ENCODE results near the gene UBE4B.

The UBE4B gene

GRCh38 chr1:10210841-10211804 is 178.4 kb downstream of the UBE4B start:
- Histone ChIP-seq H3K36me3 (ENCODE audit: control insufficient read depth in 1 of 2, insufficient read depth in 2 of 2, low read length in 2 of 2) (no peaks in the 10 kb centered on the region), H2AK5ac (ENCODE audit: low read length) (peak overlapping the region; percentile 12), H3K4me1 (ENCODE audit: control insufficient read depth in 1 of 2, insufficient read depth in 2 of 2, low read length in 2 of 2) (peaks cover 2 to 3% of the 10 kb centered on the region in 2 experiments), H3K27me3 (ENCODE audit: insufficient read depth, low read length) (no peaks in the 10 kb centered on the region), H3K9me3 (ENCODE audit: insufficient read depth, low read depth, low read length) (no peaks in the 10 kb centered on the region), H2AFZ (ENCODE audit: insufficient read depth, low read length, poor library complexity) (peak overlapping the region; percentile 57), H2BK12ac (ENCODE audit: low read length) (peak overlapping the region; percentile 9), H4K8ac (ENCODE audit: low read depth, low read length) (peak overlapping the region; percentile 80), H4K12ac (ENCODE audit: low read depth, low read length) (peak overlapping the region; percentile 61), H2BK5ac (ENCODE audit: low read depth, low read length, poor library complexity) (peak overlapping the region; percentile 70), H3K79me1 (ENCODE audit: low read length) (peaks cover 15% of the 10 kb centered on the region), H3K79me2 (ENCODE audit: control insufficient read depth, insufficient read depth, low read length, poor library complexity) (peaks cover 29% of the 10 kb centered on the region), H3K14ac (ENCODE audit: low read length) (peak overlapping the region; percentile 87), H3K18ac (ENCODE audit: low read length) (peak overlapping the region; percentile 95), H4K91ac (ENCODE audit: low read depth, low read length) (peak overlapping the region; percentile 68), H3K9ac (ENCODE audit: low read length) (peak overlapping the region; percentile 72), H3K4me3 (ENCODE audit: low read depth, low read length) (peak overlapping the region; percentile 100), H2BK120ac (ENCODE audit: insufficient read depth, low read length, poor library complexity) (peak overlapping the region; percentile 16), H3K27ac (ENCODE audit: low read depth, low read length) (peak overlapping the region; percentile 62), H3K4ac (ENCODE audit: low read depth, low read length) (peak overlapping the region; percentile 87), H3K23ac (ENCODE audit: low read length) (no peak overlapping the region), H3K4me2 (ENCODE audit: low read length) (peak overlapping the region; percentile 58)
- DNase-seq, result peak; percentile 83 to 85
- no CpG with 5 or more reads among the region's 69 CpGs for WGBS (ENCODE audit: extremely low coverage, insufficient coverage, insufficient read length)

- H4K91ac ChIP-seq (ENCODE audit: low read depth, low read length), result no peak overlapping the region
- H3K27me3 ChIP-seq (ENCODE audit: insufficient read depth, low read length), result no peaks in the 10 kb centered on the region
- no peak overlapping the region for H2AK5ac ChIP-seq (ENCODE audit: low read length)
- H4K8ac ChIP-seq (ENCODE audit: low read depth, low read length), result no peak overlapping the region
- WGBS (ENCODE audit: extremely low coverage, insufficient coverage, insufficient read length), result no CpG with 5 or more reads among the region's 11 CpGs
- H3K14ac ChIP-seq (ENCODE audit: low read length), result no peak overlapping the region
- H3K4me2 ChIP-seq (ENCODE audit: low read length), result peak overlapping the region; percentile 58
- no peak overlapping the region for H2BK120ac ChIP-seq (ENCODE audit: insufficient read depth, low read length, poor library complexity)
- no peak overlapping the region for H3K18ac ChIP-seq (ENCODE audit: low read length)
- peaks cover 2 to 3% of the 10 kb centered on the region in 2 experiments for H3K4me1 ChIP-seq (ENCODE audit: control insufficient read depth in 1 of 2, insufficient read depth in 2 of 2, low read length in 2 of 2)
- peaks cover 15% of the 10 kb centered on the region for H3K79me1 ChIP-seq (ENCODE audit: low read length)
- no peaks in the 10 kb centered on the region for H3K36me3 ChIP-seq (ENCODE audit: control insufficient read depth in 1 of 2, insufficient read depth in 2 of 2, low read length in 2 of 2)
- H3K9me3 ChIP-seq (ENCODE audit: insufficient read depth, low read depth, low read length), result no peaks in the 10 kb centered on the region
- peak overlapping the region; percentile 89 for H3K4ac ChIP-seq (ENCODE audit: low read depth, low read length)
- H2AFZ ChIP-seq (ENCODE audit: insufficient read depth, low read length, poor library complexity), result no peak overlapping the region
- peak; percentile 83 to 88 for DNase-seq
- no peak overlapping the region for H2BK12ac ChIP-seq (ENCODE audit: low read length)
- H3K4me3 ChIP-seq (ENCODE audit: low read depth, low read length), result no peak overlapping the region
- no peak overlapping the region for H4K12ac ChIP-seq (ENCODE audit: low read depth, low read length)
- peaks cover 31% of the 10 kb centered on the region for H3K79me2 ChIP-seq (ENCODE audit: control insufficient read depth, insufficient read depth, low read length, poor library complexity)
- peak overlapping the region; percentile 62 for H3K27ac ChIP-seq (ENCODE audit: low read depth, low read length)
- no peak overlapping the region for H3K23ac ChIP-seq (ENCODE audit: low read length)
- no peak overlapping the region for H2BK5ac ChIP-seq (ENCODE audit: low read depth, low read length, poor library complexity)
- H3K9ac ChIP-seq (ENCODE audit: low read length), result no peak overlapping the region
These were observed 179.2 kb downstream of the UBE4B start for GRCh38 chr1:10211805-10212410.

GRCh38 chr1:10212476-10212875 is 179.7 kb downstream of the UBE4B start:
- H3K4me1 ChIP-seq (ENCODE audit: control insufficient read depth in 1 of 2, insufficient read depth in 2 of 2, low read length in 2 of 2), result peaks cover 2 to 3% of the 10 kb centered on the region in 2 experiments
- H2AFZ ChIP-seq (ENCODE audit: insufficient read depth, low read length, poor library complexity), result no peak overlapping the region
- H4K12ac ChIP-seq (ENCODE audit: low read depth, low read length), result no peak overlapping the region
- H3K79me2 ChIP-seq (ENCODE audit: control insufficient read depth, insufficient read depth, low read length, poor library complexity), result peaks cover 32% of the 10 kb centered on the region
- no peak overlapping the region for H3K18ac ChIP-seq (ENCODE audit: low read length)
- peaks cover 15% of the 10 kb centered on the region for H3K79me1 ChIP-seq (ENCODE audit: low read length)
- DNase-seq, result peak in 1 of 2 donors; percentile 9
- peak overlapping the region; percentile 58 for H3K4me2 ChIP-seq (ENCODE audit: low read length)
- no peaks in the 10 kb centered on the region for H3K9me3 ChIP-seq (ENCODE audit: insufficient read depth, low read depth, low read length)
- H2BK12ac ChIP-seq (ENCODE audit: low read length), result no peak overlapping the region
- H2BK5ac ChIP-seq (ENCODE audit: low read depth, low read length, poor library complexity), result no peak overlapping the region
- H3K9ac ChIP-seq (ENCODE audit: low read length), result no peak overlapping the region
- H3K14ac ChIP-seq (ENCODE audit: low read length), result no peak overlapping the region
- H2AK5ac ChIP-seq (ENCODE audit: low read length), result no peak overlapping the region
- no peak overlapping the region for H3K4me3 ChIP-seq (ENCODE audit: low read depth, low read length)
- H3K4ac ChIP-seq (ENCODE audit: low read depth, low read length), result peak overlapping the region; percentile 89
- no peak overlapping the region for H4K91ac ChIP-seq (ENCODE audit: low read depth, low read length)
- H3K27ac ChIP-seq (ENCODE audit: low read depth, low read length), result no peak overlapping the region
- H3K36me3 ChIP-seq (ENCODE audit: control insufficient read depth in 1 of 2, insufficient read depth in 2 of 2, low read length in 2 of 2), result peaks cover 0 to 1% of the 10 kb centered on the region in 2 experiments
- H3K27me3 ChIP-seq (ENCODE audit: insufficient read depth, low read length), result no peaks in the 10 kb centered on the region
- no peak overlapping the region for H4K8ac ChIP-seq (ENCODE audit: low read depth, low read length)
- no peak overlapping the region for H2BK120ac ChIP-seq (ENCODE audit: insufficient read depth, low read length, poor library complexity)
- WGBS (ENCODE audit: extremely low coverage, insufficient coverage, insufficient read length), result no CpG with 5 or more reads among the region's 1 CpG
- no peak overlapping the region for H3K23ac ChIP-seq (ENCODE audit: low read length)

GRCh38 chr1:10213186-10213705 is 180.5 kb downstream of the UBE4B start:
- Histone ChIP-seq H4K91ac (ENCODE audit: low read depth, low read length) (no peak overlapping the region), H2BK120ac (ENCODE audit: insufficient read depth, low read length, poor library complexity) (no peak overlapping the region), H3K23ac (ENCODE audit: low read length) (no peak overlapping the region), H3K79me2 (ENCODE audit: control insufficient read depth, insufficient read depth, low read length, poor library complexity) (peaks cover 35% of the 10 kb centered on the region), H3K27me3 (ENCODE audit: insufficient read depth, low read length) (no peaks in the 10 kb centered on the region), H3K4me3 (ENCODE audit: low read depth, low read length) (no peak overlapping the region), H3K4me1 (ENCODE audit: control insufficient read depth in 1 of 2, insufficient read depth in 2 of 2, low read length in 2 of 2) (peaks cover 2 to 3% of the 10 kb centered on the region in 2 experiments), H3K4ac (ENCODE audit: low read depth, low read length) (peak overlapping the region; percentile 21), H2AFZ (ENCODE audit: insufficient read depth, low read length, poor library complexity) (no peak overlapping the region), H3K4me2 (ENCODE audit: low read length) (peak overlapping the region; percentile 10), H3K36me3 (ENCODE audit: control insufficient read depth in 1 of 2, insufficient read depth in 2 of 2, low read length in 2 of 2) (peaks cover 0 to 2% of the 10 kb centered on the region in 2 experiments), H3K9me3 (ENCODE audit: insufficient read depth, low read depth, low read length) (no peaks in the 10 kb centered on the region), H3K14ac (ENCODE audit: low read length) (no peak overlapping the region), H4K8ac (ENCODE audit: low read depth, low read length) (no peak overlapping the region), H3K9ac (ENCODE audit: low read length) (no peak overlapping the region), H3K27ac (ENCODE audit: low read depth, low read length) (no peak overlapping the region), H4K12ac (ENCODE audit: low read depth, low read length) (no peak overlapping the region), H2AK5ac (ENCODE audit: low read length) (no peak overlapping the region), H3K18ac (ENCODE audit: low read length) (no peak overlapping the region), H2BK12ac (ENCODE audit: low read length) (no peak overlapping the region), H3K79me1 (ENCODE audit: low read length) (peaks cover 15% of the 10 kb centered on the region), H2BK5ac (ENCODE audit: low read depth, low read length, poor library complexity) (no peak overlapping the region)
- no peak for DNase-seq
- no CpG with 5 or more reads among the region's 3 CpGs for WGBS (ENCODE audit: extremely low coverage, insufficient coverage, insufficient read length)
